Measurements from ENCODE around the gene KRT12.
"Not testable (repeated sequence)": the region's sequence is repeated elsewhere in the genome, so short reads cannot be mapped to it uniquely, and the experiment has no call there.

Gene KRT12

GRCh38 chr17:40817103-40817682, 49.8 kb downstream of the KRT12 start:
- no peak for DNase-seq (ENCODE audit: extremely low spot score)
- no peak for TF ChIP-seq ARNT (IDR thresholded peaks at IDR 0.05)
- no peak for TF ChIP-seq NFRKB (IDR thresholded peaks at IDR 0.05)
- no peak for TF ChIP-seq BHLHE40 (IDR thresholded peaks at IDR 0.05; ENCODE audit: borderline replicate concordance)
- no peak for TF ChIP-seq SUZ12 (IDR thresholded peaks at IDR 0.05)
- TF ChIP-seq ELF4 (IDR thresholded peaks at IDR 0.05) = no peak
- no peak for TF ChIP-seq FOXK2 (IDR thresholded peaks at IDR 0.05)
- no peak for TF ChIP-seq TARDBP (IDR thresholded peaks at IDR 0.05)
- no peak for TF ChIP-seq FOXM1 (IDR thresholded peaks at IDR 0.05; ENCODE audit: borderline replicate concordance)
- ChIA-PET CTCF (no interaction called here), POLR2A (interaction anchor here (2.0 kb wide), 1 partner anchor 872 kb away, joined by 12 read pairs; the partner anchor contains the start of gene EIF1)

- ChIA-PET POLR2A (no interaction called here), CTCF (no interaction called here)
- TF ChIP-seq FOXA1 (IDR thresholded peaks at IDR 0.05) = no peak
- TF ChIP-seq CTBP1 (IDR thresholded peaks at IDR 0.05; ENCODE audit: borderline replicate concordance) = no peak
- no peak for TF ChIP-seq ZNF384 (IDR thresholded peaks at IDR 0.05)
- TF ChIP-seq SP1 (IDR thresholded peaks at IDR 0.05) = no peak
- TF ChIP-seq TARDBP (IDR thresholded peaks at IDR 0.05) = no peak
- TF ChIP-seq HDGF (IDR thresholded peaks at IDR 0.05; ENCODE audit: borderline replicate concordance) = no peak
- no peak for TF ChIP-seq ELF4 (IDR thresholded peaks at IDR 0.05)
- TF ChIP-seq ARNT (IDR thresholded peaks at IDR 0.05) = no peak
- no peak for TF ChIP-seq FOXM1 (IDR thresholded peaks at IDR 0.05; ENCODE audit: borderline replicate concordance)
- TF ChIP-seq NFRKB (IDR thresholded peaks at IDR 0.05) = no peak
- no peak for TF ChIP-seq PKNOX1 (IDR thresholded peaks at IDR 0.05)
- no peak for TF ChIP-seq SUZ12 (IDR thresholded peaks at IDR 0.05)
- TF ChIP-seq FOXK2 (IDR thresholded peaks at IDR 0.05) = no peak
- DNase-seq (ENCODE audit: extremely low spot score) = no peak
Measured at GRCh38 chr17:40816569-40816968, 50.5 kb downstream of the KRT12 start.

GRCh38 chr17:40815381-40815780, 51.6 kb downstream of the KRT12 start:
- ChIA-PET POLR2A (no interaction called here), CTCF (interaction anchor here (0.7 kb wide), 1 partner anchor 833 kb away, joined by 3 read pairs; no protein-coding TSS in a partner anchor)
- DNase-seq (ENCODE audit: extremely low spot score) = no peak
- TF ChIP-seq SUZ12 (IDR thresholded peaks at IDR 0.05) = no peak
- no peak for TF ChIP-seq FOXM1 (IDR thresholded peaks at IDR 0.05; ENCODE audit: borderline replicate concordance)
- no peak for TF ChIP-seq ELF4 (IDR thresholded peaks at IDR 0.05)
- no peak for TF ChIP-seq CTBP1 (IDR thresholded peaks at IDR 0.05; ENCODE audit: borderline replicate concordance)
- TF ChIP-seq PKNOX1 (IDR thresholded peaks at IDR 0.05) = no peak
- TF ChIP-seq SP1 (IDR thresholded peaks at IDR 0.05) = no peak
- no peak for TF ChIP-seq L3MBTL2 (conservative IDR thresholded peaks at IDR 0.05)
- TF ChIP-seq ARNT (IDR thresholded peaks at IDR 0.05) = no peak
- no peak for TF ChIP-seq NFRKB (IDR thresholded peaks at IDR 0.05)
- no peak for TF ChIP-seq BHLHE40 (IDR thresholded peaks at IDR 0.05; ENCODE audit: borderline replicate concordance)
- TF ChIP-seq FOXA1 (IDR thresholded peaks at IDR 0.05) = no peak
- no peak for TF ChIP-seq FOXK2 (IDR thresholded peaks at IDR 0.05)
- no peak for TF ChIP-seq HDGF (IDR thresholded peaks at IDR 0.05; ENCODE audit: borderline replicate concordance)
- no peak for TF ChIP-seq ZNF384 (IDR thresholded peaks at IDR 0.05)

GRCh38 chr17:40814657-40815056, 52.4 kb downstream of the KRT12 start:
- CTCF ChIA-PET; POLR2A ChIA-PET; DNase-seq (ENCODE audit: extremely low spot score): not testable (repeated sequence)

GRCh38 chr17:40813804-40814203, 53.2 kb downstream of the KRT12 start:
- no peak for TF ChIP-seq ELF4 (IDR thresholded peaks at IDR 0.05)
- no peak for TF ChIP-seq ARNT (IDR thresholded peaks at IDR 0.05)
- TF ChIP-seq NFRKB (IDR thresholded peaks at IDR 0.05) = no peak
- TF ChIP-seq L3MBTL2 (conservative IDR thresholded peaks at IDR 0.05) = no peak
- TF ChIP-seq FOXK2 (IDR thresholded peaks at IDR 0.05) = no peak
- TF ChIP-seq FOXM1 (IDR thresholded peaks at IDR 0.05; ENCODE audit: borderline replicate concordance) = no peak
- no peak for TF ChIP-seq SUZ12 (IDR thresholded peaks at IDR 0.05)
- no peak for TF ChIP-seq BHLHE40 (IDR thresholded peaks at IDR 0.05; ENCODE audit: borderline replicate concordance)
- TF ChIP-seq PKNOX1 (IDR thresholded peaks at IDR 0.05) = no peak
- TF ChIP-seq SP1 (IDR thresholded peaks at IDR 0.05) = no peak
- no peak for TF ChIP-seq LEF1 (IDR thresholded peaks at IDR 0.05; ENCODE audit: borderline replicate concordance)
- no peak for TF ChIP-seq CTBP1 (IDR thresholded peaks at IDR 0.05; ENCODE audit: borderline replicate concordance)
- TF ChIP-seq FOXA1 (IDR thresholded peaks at IDR 0.05) = no peak
- TF ChIP-seq ZNF384 (IDR thresholded peaks at IDR 0.05) = no peak
- TF ChIP-seq HDGF (IDR thresholded peaks at IDR 0.05; ENCODE audit: borderline replicate concordance) = no peak
- TF ChIP-seq TARDBP (IDR thresholded peaks at IDR 0.05) = no peak
- DNase-seq (ENCODE audit: extremely low spot score) = no peak
- POLR2A ChIA-PET = no interaction called here
- CTCF ChIA-PET = no interaction called here

GRCh38 chr17:40812639-40813038, 54.4 kb downstream of the KRT12 start:
- TF ChIP-seq SUZ12 (IDR thresholded peaks at IDR 0.05) = no peak
- TF ChIP-seq BHLHE40 (IDR thresholded peaks at IDR 0.05; ENCODE audit: borderline replicate concordance) = no peak
- no peak for TF ChIP-seq FOXM1 (IDR thresholded peaks at IDR 0.05; ENCODE audit: borderline replicate concordance)
- ChIA-PET CTCF (interaction anchor here (0.8 kb wide), 1 partner anchor 705 kb away, joined by 3 read pairs; no protein-coding TSS in a partner anchor), POLR2A (no interaction called here)
- no peak for DNase-seq (ENCODE audit: extremely low spot score)

Data from HEK293T (cell line).